CD4-positive, alpha-beta T cell treated with Interleukin-15 for 4 hours (primary cell): ENCODE results near the gene PEPD.

Experiments used
- DNase-seq: peaks from one replicate; pipeline ENCODE4 v3.0.0-alpha.2; 2020; ENCODE audit warnings: low spot score

Gene PEPD

GRCh38 chr19:33472691-33473652 is 48.6 kb downstream of the PEPD start:
- no peak for DNase-seq

GRCh38 chr19:33472226-33472625 is 49.4 kb downstream of the PEPD start:
- DNase-seq: no peak

- DNase-seq: no peak
These were observed 50.2 kb downstream of the PEPD start for GRCh38 chr19:33471111-33471996.

GRCh38 chr19:33470686-33471085 is 50.9 kb downstream of the PEPD start:
- no peak for DNase-seq

GRCh38 chr19:33470040-33470330 is 51.6 kb downstream of the PEPD start:
- DNase-seq: no peak

- DNase-seq: no peak
These were observed 52.2 kb downstream of the PEPD start for GRCh38 chr19:33469171-33470039.

GRCh38 chr19:33468361-33469170 is 53.0 kb downstream of the PEPD start:
- no peak for DNase-seq

GRCh38 chr19:33467851-33468250 is 53.7 kb downstream of the PEPD start:
- no peak for DNase-seq

- DNase-seq: no peak
These were observed 55.8 kb downstream of the PEPD start for GRCh38 chr19:33465834-33466233.

- DNase-seq: no peak
These were observed 56.2 kb downstream of the PEPD start for GRCh38 chr19:33465371-33465770.

- no peak for DNase-seq
These were observed 56.9 kb downstream of the PEPD start for GRCh38 chr19:33464733-33465115.

- DNase-seq: no peak
These were observed 57.4 kb downstream of the PEPD start for GRCh38 chr19:33464010-33464732.

- DNase-seq: no peak
These were observed 58.4 kb downstream of the PEPD start for GRCh38 chr19:33463199-33463598.

GRCh38 chr19:33462112-33462791 is 59.3 kb downstream of the PEPD start:
- no peak for DNase-seq

- DNase-seq: no peak
These were observed 60.1 kb downstream of the PEPD start for GRCh38 chr19:33461256-33462111.

- DNase-seq: no peak
These were observed 61.2 kb downstream of the PEPD start for GRCh38 chr19:33460221-33460908.

GRCh38 chr19:33459222-33460090 is 62.1 kb downstream of the PEPD start:
- no peak for DNase-seq
